Tibial artery (tissue), 4 donors: ENCODE data around the gene ATP8A1.
A peak's percentile ranks its signal among the peaks of the same experiment; 100 is the strongest.

Experiments
- DNase-seq, 2 donors: peaks; one replicate each; pipeline ENCODE4 v3.0.0-alpha.2; 2019
- H3K27ac ChIP-seq, 2 donors: fragments of 200-600 bp; sonication (generic) in 1 of 2; 1 replicate in 1 of 2; 2 replicates in 1 of 2; pipeline ENCODE4 v1.5.1; 2018 to 2019; ENCODE audit warnings: mild to moderate bottlenecking in 1 of 2
- H3K27me3 ChIP-seq, 2 donors: fragments of 200-600 bp; sonication (generic) in 1 of 2; one replicate each; pipeline versions ENCODE4 v1.5.1 to v1.6.0; 2016 to 2019
- H3K36me3 ChIP-seq, 3 donors: fragments of 200-600 bp; sonication (generic) in 2 of 3; one replicate each; pipeline ENCODE4 v1.5.1; 2016 to 2019; ENCODE audit warnings: mild to moderate bottlenecking in 2 of 3
- H3K4me1 ChIP-seq, 4 donors: fragments of 200-600 bp; sonication (generic) in 2 of 4; 1 replicate in 3 of 4; 2 replicates in 1 of 4; pipeline ENCODE4 v1.5.1; 2016 to 2019
- H3K4me3 ChIP-seq, 2 donors: fragments of 200-600 bp; sonication (generic) in 1 of 2; 1 replicate in 1 of 2; 2 replicates in 1 of 2; pipeline ENCODE4 v1.5.1; 2018 to 2019; ENCODE audit warnings: mild to moderate bottlenecking in 2 of 2
- H3K9me3 ChIP-seq, 3 donors: fragments of 200-600 bp; sonication (generic) in 1 of 3; one replicate each; pipeline ENCODE4 v1.5.1; 2016 to 2019
- intact Hi-C: fragments of 100-400 bp; cut with DNase I; formaldehyde crosslinking; loops from one replicate; pipeline ENCODE4 v1.15.0; 2023; ENCODE audit warnings: low total_unique reads
- TF ChIP-seq, protein P1 (sequence below), 2 experiments: fragments of 200-600 bp in 1 of 2; fragments of 450-650 bp in 1 of 2; IDR thresholded peaks; one replicate each; pipeline ENCODE4 v1.5.1; 2017 to 2019; ENCODE audit warnings: antibody characterized with exemption in 2 of 2, mild to moderate bottlenecking in 1 of 2, moderate library complexity in 1 of 2

Gene ATP8A1

DNA sequence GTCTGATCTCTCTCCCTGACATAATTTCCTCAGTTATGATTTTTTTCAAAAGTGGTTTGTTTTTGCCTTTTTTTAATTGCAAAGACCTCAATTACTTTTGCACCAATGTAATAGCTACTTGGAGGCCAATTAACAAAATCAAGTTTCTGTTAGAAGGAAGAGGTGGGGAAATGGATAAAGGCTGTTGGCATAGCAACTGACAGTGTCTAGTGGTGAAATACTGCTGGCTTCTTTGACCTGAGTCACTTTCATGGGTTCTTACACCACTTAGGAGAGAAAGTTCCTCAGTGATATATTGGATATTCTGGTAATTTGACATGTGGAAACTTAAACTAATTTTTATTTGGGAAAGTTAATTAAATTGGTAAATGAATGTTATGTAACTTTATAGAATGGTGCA lies 26.5 kb upstream of the ATP8A1 start:
- no peak overlapping the region for H3K27ac ChIP-seq
- no peaks in the 10 kb centered on the region for H3K9me3 ChIP-seq
- H3K27me3 ChIP-seq = no peaks in the 10 kb centered on the region

DNA sequence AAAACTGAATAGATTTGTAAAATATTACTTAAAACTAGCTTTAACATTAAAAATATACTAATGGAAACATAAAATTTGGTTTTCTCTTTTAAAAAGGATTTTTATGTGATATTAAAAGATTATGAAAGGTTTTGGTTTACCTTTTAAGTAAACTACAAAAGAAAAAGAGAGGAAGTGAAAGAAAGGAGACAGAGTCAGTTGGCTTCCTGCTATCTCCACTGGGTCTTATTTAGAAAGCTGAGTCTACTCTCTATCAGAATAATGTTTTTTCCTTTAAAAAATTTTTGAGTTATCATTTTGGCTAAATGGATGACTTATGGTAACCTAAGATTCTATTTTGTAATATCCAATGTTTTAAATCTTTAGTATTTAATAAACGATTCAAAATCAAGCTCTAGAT lies 21.6 kb upstream of the ATP8A1 start:
- no peak overlapping the region for H3K27ac ChIP-seq
- H3K36me3 ChIP-seq = no peaks in the 10 kb centered on the region
- no peak overlapping the region for H3K4me3 ChIP-seq
- no peak for DNase-seq
- H3K9me3 ChIP-seq = no peaks in the 10 kb centered on the region
- intact Hi-C loops = no loop called here
- peaks cover 0 to 5% (median 0%) of the 10 kb centered on the region in 4 donors for H3K4me1 ChIP-seq
- TF ChIP-seq, protein P1, sequence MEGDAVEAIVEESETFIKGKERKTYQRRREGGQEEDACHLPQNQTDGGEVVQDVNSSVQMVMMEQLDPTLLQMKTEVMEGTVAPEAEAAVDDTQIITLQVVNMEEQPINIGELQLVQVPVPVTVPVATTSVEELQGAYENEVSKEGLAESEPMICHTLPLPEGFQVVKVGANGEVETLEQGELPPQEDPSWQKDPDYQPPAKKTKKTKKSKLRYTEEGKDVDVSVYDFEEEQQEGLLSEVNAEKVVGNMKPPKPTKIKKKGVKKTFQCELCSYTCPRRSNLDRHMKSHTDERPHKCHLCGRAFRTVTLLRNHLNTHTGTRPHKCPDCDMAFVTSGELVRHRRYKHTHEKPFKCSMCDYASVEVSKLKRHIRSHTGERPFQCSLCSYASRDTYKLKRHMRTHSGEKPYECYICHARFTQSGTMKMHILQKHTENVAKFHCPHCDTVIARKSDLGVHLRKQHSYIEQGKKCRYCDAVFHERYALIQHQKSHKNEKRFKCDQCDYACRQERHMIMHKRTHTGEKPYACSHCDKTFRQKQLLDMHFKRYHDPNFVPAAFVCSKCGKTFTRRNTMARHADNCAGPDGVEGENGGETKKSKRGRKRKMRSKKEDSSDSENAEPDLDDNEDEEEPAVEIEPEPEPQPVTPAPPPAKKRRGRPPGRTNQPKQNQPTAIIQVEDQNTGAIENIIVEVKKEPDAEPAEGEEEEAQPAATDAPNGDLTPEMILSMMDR (IDR thresholded peaks at IDR 0.05) = no peak
- H3K27me3 ChIP-seq = no peaks in the 10 kb centered on the region

More for the DNA sequence above, 26.5 kb upstream of the ATP8A1 start:
- Histone ChIP-seq H3K4me3 (no peak overlapping the region), H3K4me1 (no peaks in the 10 kb centered on the region), H3K36me3 (no peaks in the 10 kb centered on the region)
- TF ChIP-seq, protein P1 (IDR thresholded peaks at IDR 0.05) = no peak
- DNase-seq = no peak
- intact Hi-C loops = no loop called here

DNA sequence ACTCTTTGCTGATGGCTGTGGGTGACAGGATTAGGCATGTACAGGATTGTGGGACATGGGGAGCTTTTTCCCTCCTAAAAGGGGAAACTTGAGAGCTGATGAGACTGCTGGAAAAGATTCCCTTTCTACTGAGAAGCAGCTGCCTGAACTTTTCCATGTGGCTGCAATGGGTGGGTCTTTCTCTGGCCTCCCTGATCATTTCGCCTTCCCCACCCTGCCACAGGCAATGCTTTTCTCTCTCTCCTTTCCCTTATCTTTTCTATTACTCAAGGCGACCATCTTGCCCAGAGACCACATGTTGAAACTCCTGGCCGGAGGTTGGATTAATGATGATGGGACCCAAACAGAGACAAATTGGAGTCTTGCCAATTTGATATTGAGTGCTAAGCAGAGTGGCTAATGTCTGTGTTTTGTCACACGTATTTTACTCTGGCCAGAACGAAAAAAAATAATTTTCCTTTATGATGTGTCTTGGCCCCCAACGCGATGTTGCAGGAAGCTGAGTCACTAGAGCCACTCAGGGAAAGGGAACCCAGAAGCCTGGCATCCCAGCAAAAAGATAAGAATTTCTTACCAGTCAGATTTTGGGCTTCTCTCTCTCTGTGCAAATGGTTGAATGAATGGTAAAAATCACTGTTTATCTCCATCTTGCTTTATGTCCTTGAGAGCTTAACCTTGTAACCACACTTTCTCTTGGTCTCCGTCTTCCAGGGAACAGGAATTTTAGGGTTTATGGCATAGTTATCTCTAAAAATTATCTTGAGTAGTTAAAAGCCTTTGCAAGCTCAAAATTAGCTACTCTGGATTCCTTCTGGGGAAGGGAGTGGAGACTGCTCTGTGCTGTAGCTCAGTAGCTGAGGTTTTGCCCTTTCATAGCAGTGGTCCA lies 19.4 kb upstream of the ATP8A1 start:
- no peak overlapping the region for H3K27ac ChIP-seq
- intact Hi-C loops = no loop called here
- DNase-seq = no peak
- no peaks in the 10 kb centered on the region for H3K36me3 ChIP-seq
- peaks cover 0 to 18% (median 7%) of the 10 kb centered on the region in 4 donors for H3K4me1 ChIP-seq
- no peak overlapping the region for H3K4me3 ChIP-seq
- TF ChIP-seq, protein P1 (IDR thresholded peaks at IDR 0.05) = no peak
- H3K9me3 ChIP-seq = no peaks in the 10 kb centered on the region
- no peaks in the 10 kb centered on the region for H3K27me3 ChIP-seq

DNA sequence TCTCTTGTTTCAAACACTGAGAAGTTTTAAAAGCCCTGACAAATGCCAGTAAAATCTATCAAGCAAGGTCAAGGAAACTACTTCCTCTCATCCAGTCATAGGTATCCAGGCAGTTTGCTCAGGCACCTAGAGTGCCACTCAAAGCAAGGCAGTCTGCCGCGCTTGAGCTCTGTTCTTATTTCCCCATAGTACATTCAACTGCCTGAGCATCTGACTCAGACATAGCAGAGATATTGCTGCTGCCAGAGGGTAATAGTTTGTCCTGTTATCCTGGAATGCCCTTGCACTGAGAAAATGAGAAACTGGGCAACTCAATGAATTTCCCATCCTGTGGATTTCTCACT lies 16.1 kb upstream of the ATP8A1 start:
- H3K4me1 ChIP-seq = peaks cover 0 to 18% (median 7%) of the 10 kb centered on the region in 4 donors
- H3K4me3 ChIP-seq = no peak overlapping the region
- peak in 1 of 2 donors; percentile 35 for DNase-seq
- intact Hi-C loops = no loop called here
- TF ChIP-seq, protein P1 (IDR thresholded peaks at IDR 0.05) = no peak
- no peaks in the 10 kb centered on the region for H3K27me3 ChIP-seq
- no peaks in the 10 kb centered on the region for H3K36me3 ChIP-seq
- H3K9me3 ChIP-seq = no peaks in the 10 kb centered on the region
- H3K27ac ChIP-seq = peak overlapping the region in 1 of 2 donors; percentile 18

DNA sequence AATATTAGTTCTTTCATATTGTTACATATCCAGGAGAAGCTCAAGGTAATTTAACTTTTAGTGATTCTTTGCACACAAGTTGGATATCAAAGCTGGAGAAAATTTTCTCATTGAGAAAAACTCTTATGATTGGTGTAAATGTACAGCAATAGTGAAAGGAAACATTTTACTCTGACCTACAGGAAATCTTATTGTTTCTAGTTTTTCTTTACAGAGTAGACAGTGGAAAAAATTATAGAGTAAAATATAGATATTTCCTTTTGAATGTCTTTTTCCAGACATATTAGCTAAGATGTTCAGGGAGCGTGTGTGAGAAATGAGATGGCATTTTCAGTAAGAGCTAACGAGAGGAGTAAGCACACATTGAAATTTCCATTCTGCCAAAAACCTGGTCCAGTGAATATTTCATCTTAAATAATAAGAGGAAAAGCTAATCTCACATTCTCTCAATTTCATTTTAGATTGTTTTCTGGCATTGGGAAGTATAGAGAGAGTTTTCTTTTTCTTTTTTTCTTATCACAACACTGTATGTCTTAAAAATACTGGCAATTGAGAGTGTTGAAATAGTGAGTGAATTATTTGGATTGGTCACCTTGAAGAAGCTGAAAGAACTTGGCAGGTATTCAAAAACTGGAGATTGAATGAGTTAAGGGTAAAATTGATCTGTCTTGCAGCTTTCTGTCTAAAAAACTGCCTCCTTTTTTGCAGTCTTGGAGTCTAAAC lies 15.6 kb upstream of the ATP8A1 start:
- Histone ChIP-seq H3K27me3 (no peaks in the 10 kb centered on the region), H3K4me1 (peaks cover 0 to 18% (median 7%) of the 10 kb centered on the region in 4 donors), H3K4me3 (no peak overlapping the region), H3K27ac (peak overlapping the region in 1 of 2 donors; percentile 18), H3K9me3 (no peaks in the 10 kb centered on the region), H3K36me3 (no peaks in the 10 kb centered on the region)
- no peak for DNase-seq
- TF ChIP-seq, protein P1 (IDR thresholded peaks at IDR 0.05) = no peak
- intact Hi-C loops = no loop called here
